ENCODE data around the gene HLA-DMB.

Gene HLA-DMB

GRCh38 chr6:32983493-32983848, 42.6 kb upstream of the HLA-DMB start:
- Histone ChIP-seq H3K18ac (ENCODE audit: low read length) (no peak overlapping the region), H3K9ac (ENCODE audit: low read depth, low read length, poor library complexity) (no peak overlapping the region), H4K8ac (ENCODE audit: low read depth, low read length) (no peak overlapping the region), H2BK12ac (ENCODE audit: low read length) (no peak overlapping the region), H2AK5ac (ENCODE audit: low read depth, low read length) (no peak overlapping the region), H3K4ac (ENCODE audit: low read length) (no peak overlapping the region), H3K9me3 (replicated peaks in 1 of 2; ENCODE audit: control insufficient read depth in 2 of 2, insufficient read depth in 1 of 2, low read depth in 1 of 2, low read length in 2 of 2) (no peaks in the 10 kb centered on the region), H3K27ac (replicated peaks; ENCODE audit: low read length) (no peak overlapping the region), H3K36me3 (replicated peaks in 1 of 2; ENCODE audit: control insufficient read depth in 2 of 2, insufficient read depth in 2 of 2, low read length in 2 of 2) (peaks cover 22 to 41% of the 10 kb centered on the region in 2 donors), H3K4me3 (ENCODE audit: low read length in 2 of 2) (no peak overlapping the region), H3K27me3 (ENCODE audit: control insufficient read depth in 3 of 3, insufficient read depth in 3 of 3, low read depth in 1 of 3, low read length in 3 of 3) (peaks cover 0 to 9% (median 0%) of the 10 kb centered on the region in 3 experiments), H3K14ac (ENCODE audit: low read length) (no peak overlapping the region), H3K79me1 (ENCODE audit: low read depth, low read length) (peaks cover 10% of the 10 kb centered on the region), H3K4me2 (ENCODE audit: insufficient read depth, low read length, poor library complexity, severe bottlenecking) (no peak overlapping the region), H2BK5ac (ENCODE audit: low read length) (no peak overlapping the region), H3K4me1 (ENCODE audit: control insufficient read depth in 2 of 2, insufficient read depth in 1 of 2, low read depth in 1 of 2, low read length in 2 of 2) (peaks cover 0 to 1% of the 10 kb centered on the region in 2 donors), H3K23ac (ENCODE audit: low read depth, low read length, poor library complexity) (no peak overlapping the region), H2BK15ac (ENCODE audit: low read length) (no peak overlapping the region), H2AFZ (ENCODE audit: low read length) (no peak overlapping the region), H4K91ac (ENCODE audit: low read depth, low read length, poor library complexity) (no peak overlapping the region), H2BK120ac (ENCODE audit: low read depth, low read length) (no peak overlapping the region)
- WGBS, 2 donors (ENCODE audit: extremely low coverage in 2 of 2, insufficient read length in 2 of 2, insufficient replicate concordance in 1 of 2) = no CpG with 5 or more reads among the region's 1 CpG
- DNase-seq (ENCODE audit: low spot score) = no peak

- Histone ChIP-seq H3K4me3 (ENCODE audit: low read length in 2 of 2) (no peak overlapping the region), H4K8ac (ENCODE audit: low read depth, low read length) (no peak overlapping the region), H3K27ac (replicated peaks; ENCODE audit: low read length) (no peak overlapping the region), H2AK5ac (ENCODE audit: low read depth, low read length) (no peak overlapping the region), H3K27me3 (ENCODE audit: control insufficient read depth in 3 of 3, insufficient read depth in 3 of 3, low read depth in 1 of 3, low read length in 3 of 3) (peaks cover 0 to 5% (median 0%) of the 10 kb centered on the region in 3 experiments), H3K79me1 (ENCODE audit: low read depth, low read length) (peaks cover 10% of the 10 kb centered on the region), H3K36me3 (replicated peaks in 1 of 2; ENCODE audit: control insufficient read depth in 2 of 2, insufficient read depth in 2 of 2, low read length in 2 of 2) (peaks cover 28 to 47% of the 10 kb centered on the region in 2 donors), H3K9ac (ENCODE audit: low read depth, low read length, poor library complexity) (no peak overlapping the region), H2BK5ac (ENCODE audit: low read length) (no peak overlapping the region), H3K4ac (ENCODE audit: low read length) (no peak overlapping the region), H2BK120ac (ENCODE audit: low read depth, low read length) (no peak overlapping the region), H4K91ac (ENCODE audit: low read depth, low read length, poor library complexity) (no peak overlapping the region), H3K4me2 (ENCODE audit: insufficient read depth, low read length, poor library complexity, severe bottlenecking) (no peak overlapping the region), H2BK15ac (ENCODE audit: low read length) (no peak overlapping the region), H3K9me3 (replicated peaks in 1 of 2; ENCODE audit: control insufficient read depth in 2 of 2, insufficient read depth in 1 of 2, low read depth in 1 of 2, low read length in 2 of 2) (no peaks in the 10 kb centered on the region), H2AFZ (ENCODE audit: low read length) (no peak overlapping the region), H3K14ac (ENCODE audit: low read length) (no peak overlapping the region), H3K23ac (ENCODE audit: low read depth, low read length, poor library complexity) (no peak overlapping the region), H3K4me1 (ENCODE audit: control insufficient read depth in 2 of 2, insufficient read depth in 1 of 2, low read depth in 1 of 2, low read length in 2 of 2) (peaks cover 0 to 1% of the 10 kb centered on the region in 2 donors), H3K18ac (ENCODE audit: low read length) (no peak overlapping the region), H2BK12ac (ENCODE audit: low read length) (no peak overlapping the region)
- whole genome bisulfite sequencing, 2 donors (ENCODE audit: extremely low coverage in 2 of 2, insufficient read length in 2 of 2, insufficient replicate concordance in 1 of 2) = no CpG with 5 or more reads among the region's 6 CpGs
- no peak for DNase-seq (ENCODE audit: low spot score)
Observed at GRCh38 chr6:32982702-32983492, 42.1 kb upstream of the HLA-DMB start.

GRCh38 chr6:32982084-32982701, 41.4 kb upstream of the HLA-DMB start:
- Histone ChIP-seq H3K36me3 (replicated peaks in 1 of 2; ENCODE audit: control insufficient read depth in 2 of 2, insufficient read depth in 2 of 2, low read length in 2 of 2) (peaks cover 35 to 54% of the 10 kb centered on the region in 2 donors), H2AFZ (ENCODE audit: low read length) (no peak overlapping the region), H4K8ac (ENCODE audit: low read depth, low read length) (no peak overlapping the region), H3K4me3 (ENCODE audit: low read length in 2 of 2) (no peak overlapping the region), H3K4me2 (ENCODE audit: insufficient read depth, low read length, poor library complexity, severe bottlenecking) (no peak overlapping the region), H2BK120ac (ENCODE audit: low read depth, low read length) (no peak overlapping the region), H3K79me1 (ENCODE audit: low read depth, low read length) (peaks cover 11% of the 10 kb centered on the region), H4K91ac (ENCODE audit: low read depth, low read length, poor library complexity) (no peak overlapping the region), H3K14ac (ENCODE audit: low read length) (no peak overlapping the region), H2BK5ac (ENCODE audit: low read length) (no peak overlapping the region), H3K23ac (ENCODE audit: low read depth, low read length, poor library complexity) (no peak overlapping the region), H3K18ac (ENCODE audit: low read length) (no peak overlapping the region), H3K27me3 (ENCODE audit: control insufficient read depth in 3 of 3, insufficient read depth in 3 of 3, low read depth in 1 of 3, low read length in 3 of 3) (no peaks in the 10 kb centered on the region), H3K4ac (ENCODE audit: low read length) (no peak overlapping the region), H3K27ac (replicated peaks; ENCODE audit: low read length) (peak overlapping the region; percentile 41), H2AK5ac (ENCODE audit: low read depth, low read length) (no peak overlapping the region), H2BK12ac (ENCODE audit: low read length) (no peak overlapping the region), H3K4me1 (ENCODE audit: control insufficient read depth in 2 of 2, insufficient read depth in 1 of 2, low read depth in 1 of 2, low read length in 2 of 2) (peaks cover 0 to 1% of the 10 kb centered on the region in 2 donors), H2BK15ac (ENCODE audit: low read length) (no peak overlapping the region), H3K9me3 (replicated peaks in 1 of 2; ENCODE audit: control insufficient read depth in 2 of 2, insufficient read depth in 1 of 2, low read depth in 1 of 2, low read length in 2 of 2) (no peaks in the 10 kb centered on the region), H3K9ac (ENCODE audit: low read depth, low read length, poor library complexity) (no peak overlapping the region)
- no peak for DNase-seq (ENCODE audit: low spot score)
- no CpG with 5 or more reads among the region's 8 CpGs for WGBS, 2 donors (ENCODE audit: extremely low coverage in 2 of 2, insufficient read length in 2 of 2, insufficient replicate concordance in 1 of 2)

GRCh38 chr6:32980488-32981038, 39.7 kb upstream of the HLA-DMB start:
- Histone ChIP-seq H3K4ac (ENCODE audit: low read length) (no peak overlapping the region), H3K18ac (ENCODE audit: low read length) (no peak overlapping the region), H2BK15ac (ENCODE audit: low read length) (no peak overlapping the region), H2AFZ (ENCODE audit: low read length) (no peak overlapping the region), H4K91ac (ENCODE audit: low read depth, low read length, poor library complexity) (no peak overlapping the region), H2AK5ac (ENCODE audit: low read depth, low read length) (no peak overlapping the region), H3K9me3 (replicated peaks in 1 of 2; ENCODE audit: control insufficient read depth in 2 of 2, insufficient read depth in 1 of 2, low read depth in 1 of 2, low read length in 2 of 2) (no peaks in the 10 kb centered on the region), H2BK5ac (ENCODE audit: low read length) (no peak overlapping the region), H3K9ac (ENCODE audit: low read depth, low read length, poor library complexity) (peak overlapping the region; percentile 18), H4K8ac (ENCODE audit: low read depth, low read length) (no peak overlapping the region), H3K14ac (ENCODE audit: low read length) (no peak overlapping the region), H3K27ac (replicated peaks; ENCODE audit: low read length) (no peak overlapping the region), H3K79me1 (ENCODE audit: low read depth, low read length) (peaks cover 12% of the 10 kb centered on the region), H2BK12ac (ENCODE audit: low read length) (no peak overlapping the region), H3K23ac (ENCODE audit: low read depth, low read length, poor library complexity) (no peak overlapping the region), H2BK120ac (ENCODE audit: low read depth, low read length) (no peak overlapping the region), H3K4me1 (ENCODE audit: control insufficient read depth in 2 of 2, insufficient read depth in 1 of 2, low read depth in 1 of 2, low read length in 2 of 2) (peaks cover under 1 to 1% of the 10 kb centered on the region in 2 donors), H3K4me2 (ENCODE audit: insufficient read depth, low read length, poor library complexity, severe bottlenecking) (no peak overlapping the region), H3K36me3 (replicated peaks in 1 of 2; ENCODE audit: control insufficient read depth in 2 of 2, insufficient read depth in 2 of 2, low read length in 2 of 2) (peaks cover 50 to 70% of the 10 kb centered on the region in 2 donors), H3K27me3 (ENCODE audit: control insufficient read depth in 3 of 3, insufficient read depth in 3 of 3, low read depth in 1 of 3, low read length in 3 of 3) (no peaks in the 10 kb centered on the region), H3K4me3 (ENCODE audit: low read length in 2 of 2) (no peak overlapping the region)
- no peak for DNase-seq (ENCODE audit: low spot score)
- WGBS, 2 donors (ENCODE audit: extremely low coverage in 2 of 2, insufficient read length in 2 of 2, insufficient replicate concordance in 1 of 2) = no CpG with 5 or more reads among the region's 11 CpGs
